Gastroesophageal sphincter (tissue), 4 donors: ENCODE results near the gene LLGL1. TPM values are rescaled to one million over a fixed set of nuclear protein-coding genes. Genes with fewer than 3 reads are reported as not detected.

Source experiments
- ATAC-seq: fragments of 150-250 bp; one replicate; pipeline ENCODE4 v1.9.1; 2016; ENCODE audit warnings: mild to moderate bottlenecking, moderate library complexity
- H3K27ac ChIP-seq, 4 donors: fragments of 200-600 bp; sonication (generic) in 3 of 4; 1 replicate in 3 of 4; 2 replicates in 1 of 4; pipeline ENCODE4 v1.5.1; 2016 to 2019
- H3K27me3 ChIP-seq: fragments of 200-600 bp; sonication (generic); one replicate; pipeline ENCODE4 v1.5.1; 2019
- H3K36me3 ChIP-seq, 2 donors: fragments of 200-600 bp; sonication (generic); one replicate each; pipeline ENCODE4 v1.5.1; 2019; ENCODE audit warnings: control low read depth in 1 of 2
- H3K4me1 ChIP-seq, 3 donors: fragments of 200-600 bp; sonication (generic); 1 replicate in 2 of 3; 2 replicates in 1 of 3; pipeline ENCODE4 v1.5.1; 2016 to 2019; ENCODE audit warnings: control low read depth in 2 of 3
- H3K4me3 ChIP-seq, 2 donors: fragments of 200-600 bp; sonication (generic); one replicate each; pipeline ENCODE4 v1.5.1; 2019; ENCODE audit warnings: mild to moderate bottlenecking in 1 of 2, moderate library complexity in 1 of 2
- H3K9me3 ChIP-seq, 3 donors: fragments of 200-600 bp; sonication (generic); one replicate each; pipeline ENCODE4 v1.5.1; 2017 to 2019; ENCODE audit warnings: control low read depth in 2 of 3
- CTCF ChIP-seq, 4 experiments: fragments of 200-600 bp in 2 of 4; fragments of 450-650 bp in 2 of 4; sonication (generic) in 1 of 4; IDR thresholded peaks; one replicate each; pipeline ENCODE4 v1.5.1; 2017 to 2019; ENCODE audit warnings: antibody characterized with exemption in 4 of 4, mild to moderate bottlenecking in 2 of 4, moderate library complexity in 2 of 4
- EP300 ChIP-seq: sonication (generic); formaldehyde crosslinking; IDR thresholded peaks from one replicate; pipeline ENCODE4 v1.6.1; 2017; ENCODE audit warnings: antibody characterized with exemption, mild to moderate bottlenecking
- POLR2A ChIP-seq, 2 donors: fragments of 450-650 bp; IDR thresholded peaks; one replicate each; pipeline ENCODE4 v1.6.1; 2017; ENCODE audit warnings: antibody characterized with exemption in 2 of 2, mild to moderate bottlenecking in 2 of 2, moderate library complexity in 1 of 2
- POLR2AphosphoS5 ChIP-seq: sonication (generic); formaldehyde crosslinking; IDR thresholded peaks from one replicate; pipeline ENCODE4 v1.6.1; 2017; ENCODE audit warnings: antibody characterized with exemption
- WGBS, 2 donors: methylation state at CpG; one replicate each; pipeline ENCODE4 v1.1.5; 2018; ENCODE audit warnings: low coverage in 1 of 2; 5-methylcytosine and 5-hydroxymethylcytosine counted together
- total RNA-seq, 4 donors: library from RNA; depleted of rRNA; stranded (reverse); fragments of >200 nt; gene quantifications; one replicate each; pipeline ENCODE4 v1.1.0, GENCODE V29; 2016

The LLGL1 gene
- total RNA-seq, result 10 to 100 TPM; 16.7 to 31.7 (median 22.1) TPM

DNA sequence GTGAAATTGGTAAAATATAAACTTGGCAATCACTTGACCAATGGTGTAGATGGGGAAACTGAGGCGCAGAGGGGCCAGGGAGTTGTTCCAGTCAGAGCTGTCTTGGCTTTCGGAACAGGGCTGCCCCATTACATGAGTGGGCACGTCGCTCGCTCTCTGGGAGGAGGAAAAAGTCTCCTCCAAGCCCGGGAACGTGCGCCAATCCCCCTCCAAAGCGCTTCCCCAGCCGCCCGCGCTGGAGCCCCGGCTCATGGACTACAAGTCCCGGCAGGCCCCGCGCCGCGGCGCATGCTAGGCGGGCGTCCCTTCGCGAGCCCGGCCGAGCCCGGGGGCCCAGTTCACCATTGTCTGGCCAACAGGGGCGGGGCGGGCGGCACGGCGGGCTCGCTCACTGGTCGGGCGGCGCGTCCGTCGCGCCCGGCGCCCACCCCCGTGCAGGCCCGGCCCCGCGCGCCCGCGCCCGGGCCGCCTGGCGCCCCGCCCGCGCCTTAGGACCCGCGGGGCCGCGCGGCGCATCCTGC is at the start of gene LLGL1:
Gene LLGL1 (plus strand): TSS at position 515 of the 521 bp plus-strand sequence. CDS start 48 bp downstream, outside the sequence.
- TF ChIP-seq CTCF (IDR thresholded peaks at IDR 0.05) (no peak), POLR2AphosphoS5 (peak; percentile 33)
- Histone ChIP-seq H3K27ac (peak within 1 kb of the TSS in 3 of 4 donors; percentile 66 to 81 (median 80)), H3K9me3 (no peaks in the 10 kb centered on the region), H3K27me3 (no peaks in the 10 kb centered on the region), H3K4me1 (peaks cover 0 to 37% (median 15%) of the 10 kb centered on the region in 3 donors), H3K4me3 (peak within 1 kb of the TSS; percentile 39 to 65), H3K36me3 (no peaks in the 10 kb centered on the region)
- 0 to 6% methylated on average over 2 to 7 of the region's 60 CpGs for WGBS, 2 donors
- peak; percentile 97 for ATAC-seq

DNA sequence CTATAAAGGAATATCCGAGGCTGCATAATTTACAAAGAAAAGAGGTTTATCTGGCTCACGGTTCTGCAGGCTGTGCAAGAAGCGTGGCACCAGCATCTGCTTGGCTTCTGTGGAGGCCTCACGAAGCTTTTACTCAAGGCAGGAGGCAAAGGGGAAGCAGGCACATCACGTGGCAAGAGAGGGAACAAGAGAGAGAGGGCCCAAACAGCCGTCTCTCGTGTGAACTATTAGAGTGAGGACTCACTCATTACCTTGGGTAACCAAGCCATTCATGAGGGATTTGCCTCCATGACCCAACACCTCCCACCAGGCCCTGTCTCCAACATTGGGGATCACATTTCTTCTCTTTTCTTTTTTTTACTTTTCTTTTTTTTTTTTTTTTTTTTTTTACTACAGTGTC is 49.3 kb upstream of the LLGL1 start:
- H3K27me3 ChIP-seq, result no peaks in the 10 kb centered on the region
- H3K36me3 ChIP-seq, result no peaks in the 10 kb centered on the region
- no peak overlapping the region for H3K4me3 ChIP-seq
- H3K27ac ChIP-seq, result no peak overlapping the region
- ATAC-seq, result no peak
- WGBS, 2 donors, result 58 to 68% methylated on average over 4 to 6 of the region's 7 CpGs
- H3K4me1 ChIP-seq, result peaks cover 0 to 2% (median 0%) of the 10 kb centered on the region in 3 donors
- H3K9me3 ChIP-seq, result no peaks in the 10 kb centered on the region
- no peak for TF ChIP-seq POLR2A (IDR thresholded peaks at IDR 0.05)
- TF ChIP-seq EP300, result no peak
- no peak for TF ChIP-seq POLR2AphosphoS5
- TF ChIP-seq CTCF (IDR thresholded peaks at IDR 0.05), result no peak

DNA sequence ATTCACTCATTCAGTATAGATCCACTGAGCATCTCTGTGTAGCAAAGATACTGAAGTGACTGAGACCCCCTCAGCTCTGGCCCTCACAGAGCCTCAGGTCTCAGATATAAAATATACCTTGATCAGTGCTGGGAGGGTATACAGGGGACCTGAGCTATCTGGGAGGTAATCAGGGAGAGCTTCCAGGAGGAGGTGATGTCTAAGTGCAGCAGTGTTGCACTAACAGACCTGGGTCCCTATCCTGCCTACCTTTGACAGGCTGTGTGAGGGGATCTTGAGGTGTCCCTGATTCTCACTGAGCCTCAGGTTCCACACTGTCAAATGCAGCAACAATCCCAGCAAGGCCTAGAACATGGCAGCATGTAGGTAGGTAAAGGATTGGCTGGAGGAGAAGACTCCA is 48.3 kb upstream of the LLGL1 start:
- no peaks in the 10 kb centered on the region for H3K9me3 ChIP-seq
- peaks cover 0 to 12% (median 3%) of the 10 kb centered on the region in 3 donors for H3K4me1 ChIP-seq
- H3K36me3 ChIP-seq, result no peaks in the 10 kb centered on the region
- no peaks in the 10 kb centered on the region for H3K27me3 ChIP-seq
- no peak overlapping the region for H3K4me3 ChIP-seq
- TF ChIP-seq POLR2A (IDR thresholded peaks at IDR 0.05) (no peak), EP300 (no peak), POLR2AphosphoS5 (no peak)
- no peak for ATAC-seq
- H3K27ac ChIP-seq, result no peak overlapping the region

DNA sequence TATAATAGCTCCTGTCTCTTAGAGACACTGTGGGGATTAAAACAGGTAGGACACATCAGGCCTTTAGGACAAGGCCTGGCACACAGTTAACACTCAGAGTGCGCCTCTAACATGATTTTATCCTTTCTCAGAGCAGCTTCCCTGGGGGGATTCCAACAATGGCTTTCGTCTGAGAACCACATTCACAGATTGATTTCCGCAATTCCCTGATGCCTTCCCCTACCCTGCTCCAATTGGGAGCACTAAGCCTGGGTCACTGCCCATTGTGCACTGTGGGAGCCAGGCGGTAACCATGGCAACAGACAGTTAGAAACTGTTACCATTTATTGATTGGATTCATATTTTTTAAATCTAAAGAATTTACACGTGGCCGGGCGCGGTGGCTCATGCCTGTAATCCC is 47.7 kb upstream of the LLGL1 start:
- no peaks in the 10 kb centered on the region for H3K9me3 ChIP-seq
- no peak for ATAC-seq
- WGBS, 2 donors, result 87 to 93% methylated on average over 3 to 6 of the region's 8 CpGs

DNA sequence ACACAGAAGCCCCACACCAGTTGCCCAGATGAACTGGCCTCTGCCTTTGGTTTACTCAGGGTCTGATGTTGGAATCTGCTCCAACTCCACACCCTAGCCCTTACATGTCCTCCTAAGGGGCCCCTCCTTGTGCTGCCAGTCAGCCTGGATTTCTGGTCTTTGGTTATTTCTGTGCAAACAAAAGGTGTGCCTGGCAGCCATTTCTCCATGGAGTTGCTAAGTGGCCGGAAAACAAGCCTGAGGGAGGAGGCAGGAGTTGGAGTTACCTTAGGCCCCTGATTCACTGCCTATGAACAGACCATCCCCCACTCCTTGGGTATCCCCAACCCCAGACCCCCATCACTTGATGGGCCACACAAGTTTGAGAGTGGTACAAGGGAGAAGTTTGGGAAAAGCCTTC is 46.2 kb upstream of the LLGL1 start:
- H3K4me3 ChIP-seq, result no peak overlapping the region
- H3K9me3 ChIP-seq, result no peaks in the 10 kb centered on the region
- H3K27me3 ChIP-seq, result no peaks in the 10 kb centered on the region
- peaks cover 0 to 17% (median 7%) of the 10 kb centered on the region in 3 donors for H3K4me1 ChIP-seq
- TF ChIP-seq EP300 (no peak), POLR2AphosphoS5 (no peak), CTCF (IDR thresholded peaks at IDR 0.05) (no peak), POLR2A (IDR thresholded peaks at IDR 0.05) (no peak)
- no peak overlapping the region for H3K27ac ChIP-seq
- ATAC-seq, result no peak
- H3K36me3 ChIP-seq, result no peaks in the 10 kb centered on the region
- WGBS, 2 donors, result no CpG with 5 or more reads among the region's 1 CpG

More for the DNA sequence above, 47.7 kb upstream of the LLGL1 start:
- TF ChIP-seq CTCF (IDR thresholded peaks at IDR 0.05), result no peak
- no peak for TF ChIP-seq POLR2A (IDR thresholded peaks at IDR 0.05)
- TF ChIP-seq EP300, result no peak
- no peak for TF ChIP-seq POLR2AphosphoS5
- Histone ChIP-seq H3K4me3 (no peak overlapping the region), H3K27ac (no peak overlapping the region), H3K4me1 (peaks cover 0 to 17% (median 7%) of the 10 kb centered on the region in 3 donors), H3K27me3 (no peaks in the 10 kb centered on the region), H3K36me3 (no peaks in the 10 kb centered on the region)
